ENCODE measurements around the gene NLRC5. TPM values are rescaled to one million over a fixed set of nuclear protein-coding genes. Genes with fewer than 3 reads are reported as not detected.

The NLRC5 gene
- total RNA-seq, 2 experiments from 2014 or later, result 199 to 305 TPM

DNA sequence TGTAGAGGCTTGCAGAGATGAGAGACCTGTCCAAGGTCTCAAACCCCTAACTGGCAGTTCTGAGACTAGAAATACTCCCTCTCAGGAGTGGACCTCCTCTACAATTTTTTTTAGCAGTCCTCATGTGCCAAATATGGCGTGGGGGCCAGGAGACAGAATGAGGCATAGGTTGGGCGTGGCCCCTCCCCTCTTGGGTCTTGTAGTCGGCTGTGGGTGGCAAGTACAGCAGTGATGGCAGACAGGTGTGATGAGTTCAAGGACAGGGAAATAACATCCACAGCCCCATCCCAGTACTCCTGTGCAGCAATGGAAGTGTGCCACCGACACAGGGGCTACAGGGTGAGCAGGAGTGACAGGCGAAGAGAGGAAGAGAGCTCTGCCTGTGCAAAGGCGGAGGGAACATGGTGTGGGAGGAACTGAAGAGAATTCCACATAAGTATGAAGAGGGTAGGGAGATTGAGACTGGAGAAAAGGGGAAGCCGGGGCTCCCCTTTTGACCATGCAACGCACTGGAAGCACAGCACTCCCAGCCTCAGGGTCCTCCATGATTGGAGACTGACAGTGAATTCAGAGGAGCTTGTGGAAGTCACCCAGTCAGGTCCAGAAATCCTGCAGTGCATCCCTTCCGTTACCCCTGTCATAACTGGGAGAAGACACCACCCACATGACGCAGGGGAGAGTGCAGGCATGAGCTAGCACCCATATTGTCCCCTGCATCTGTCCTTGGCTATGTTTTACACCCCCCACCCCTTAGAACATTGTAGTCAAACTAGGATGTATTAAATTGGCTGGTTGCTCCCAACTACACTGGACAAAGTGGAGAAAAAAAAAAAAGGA is 42.4 kb upstream of the NLRC5 start:
- Histone ChIP-seq H2AFZ (ENCODE audit: low read length) (no peak overlapping the region), H3K79me2 (ENCODE audit: insufficient read depth, low read depth, low read length) (no peaks in the 10 kb centered on the region; the same call in 1 of the 2 replicates), H4K20me1 (ENCODE audit: insufficient read depth, low read length) (no peaks in the 10 kb centered on the region), H3K4me3 (ENCODE audit: low read depth, low read length, poor library complexity, severe bottlenecking) (no peak overlapping the region), H3K27ac (ENCODE audit: low read depth, low read length, poor library complexity, severe bottlenecking) (peak overlapping the region; percentile 19), H3K36me3 (ENCODE audit: insufficient read depth, low read length) (peaks cover 64% of the 10 kb centered on the region), H3K9me2 (ENCODE audit: insufficient read depth, low read length) (no peaks in the 10 kb centered on the region), H3K4me2 (ENCODE audit: low read length) (no peak overlapping the region), H3K9me3 (ENCODE audit: low read length) (no peaks in the 10 kb centered on the region), H3K4me1 (ENCODE audit: insufficient read depth, low read length, poor library complexity, severe bottlenecking) (peaks cover 32% of the 10 kb centered on the region)
- intact Hi-C loops (cut with micrococcal nuclease; ENCODE audit: unreplicated experiment), result no loop called here
- POLR2A ChIA-PET, result interaction anchor here (0.6 to 1.8 kb wide), 10 partner anchors 8 to 91 kb away, joined by 3 to 9 read pairs (median 4); no protein-coding TSS in a partner anchor
- TF ChIP-seq EZH2phosphoT487 (IDR thresholded peaks at IDR 0.05; ENCODE audit: borderline replicate concordance, low read depth, low read length) (no peak), CTCF (conservative IDR thresholded peaks at IDR 0.05; ENCODE audit: low read length) (no peak)
- no TSS peak for BruUV-seq (replicated peaks)
- no peak for DNase-seq (ENCODE audit: low spot score)
- CTCF ChIA-PET (ENCODE audit: unreplicated experiment), result no interaction called here

DNA sequence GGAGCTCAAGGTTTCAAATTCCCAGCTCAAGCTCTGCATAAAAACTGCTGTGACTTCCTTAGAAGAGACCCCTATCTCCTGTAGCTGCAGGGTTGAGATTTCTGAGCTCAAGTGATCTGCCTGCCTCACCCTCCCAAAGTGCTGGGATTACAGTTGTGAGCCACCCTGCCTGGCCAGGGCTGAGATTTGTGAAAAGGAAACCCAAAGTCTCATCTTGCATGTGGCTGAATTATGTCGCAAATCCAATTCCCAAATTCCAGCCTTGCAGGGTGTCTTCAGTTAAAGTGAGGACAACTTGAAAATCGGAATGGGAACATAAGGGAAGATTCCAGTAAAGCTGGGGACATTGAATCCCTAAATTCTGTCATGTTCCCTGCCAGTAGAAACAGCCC is 41.8 kb upstream of the NLRC5 start:
- Histone ChIP-seq H3K4me3 (ENCODE audit: low read depth, low read length, poor library complexity, severe bottlenecking) (no peak overlapping the region), H3K9me2 (ENCODE audit: insufficient read depth, low read length) (no peaks in the 10 kb centered on the region), H3K9me3 (ENCODE audit: low read length) (no peaks in the 10 kb centered on the region), H3K4me1 (ENCODE audit: insufficient read depth, low read length, poor library complexity, severe bottlenecking) (peaks cover 33% of the 10 kb centered on the region), H3K79me2 (ENCODE audit: insufficient read depth, low read depth, low read length) (no peaks in the 10 kb centered on the region), H3K4me2 (ENCODE audit: low read length) (no peak overlapping the region), H2AFZ (ENCODE audit: low read length) (no peak overlapping the region), H3K27ac (ENCODE audit: low read depth, low read length, poor library complexity, severe bottlenecking) (peak overlapping the region; percentile 19), H3K36me3 (ENCODE audit: insufficient read depth, low read length) (peaks cover 58% of the 10 kb centered on the region), H4K20me1 (ENCODE audit: insufficient read depth, low read length) (no peaks in the 10 kb centered on the region)
- DNase-seq (ENCODE audit: low spot score), result no peak
- no peak for TF ChIP-seq EZH2phosphoT487 (IDR thresholded peaks at IDR 0.05; ENCODE audit: borderline replicate concordance, low read depth, low read length)
- no peak for TF ChIP-seq CTCF (conservative IDR thresholded peaks at IDR 0.05; ENCODE audit: low read length)
- intact Hi-C loops (cut with micrococcal nuclease; ENCODE audit: unreplicated experiment), result no loop called here
- POLR2A ChIA-PET, result interaction anchor here (0.6 to 1.4 kb wide), 8 partner anchors 9 to 91 kb away, joined by 3 to 9 read pairs (median 4); no protein-coding TSS in a partner anchor
- CTCF ChIA-PET (ENCODE audit: unreplicated experiment), result no interaction called here
- BruUV-seq (replicated peaks), result no TSS peak

DNA sequence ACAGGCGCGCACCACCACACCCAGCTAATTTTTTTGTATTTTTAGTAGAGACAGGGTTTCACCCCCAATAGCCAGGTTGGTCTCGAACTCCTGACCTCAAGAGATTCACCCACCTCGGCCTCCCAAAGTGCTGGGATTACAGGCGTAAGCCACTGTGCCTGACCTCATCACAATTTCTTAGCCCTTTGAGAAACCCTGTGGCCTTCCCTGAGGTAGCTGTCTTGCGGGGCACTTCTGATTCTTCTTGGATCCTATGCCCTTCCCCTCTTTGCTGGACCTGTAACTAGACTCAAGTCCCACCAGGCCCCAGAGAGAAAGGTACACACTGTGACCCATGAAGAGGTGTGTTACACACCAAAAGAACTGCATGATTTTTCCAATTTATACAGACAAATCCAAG is 41.1 kb upstream of the NLRC5 start:
- Histone ChIP-seq H2AFZ (ENCODE audit: low read length) (no peak overlapping the region), H3K36me3 (ENCODE audit: insufficient read depth, low read length) (peaks cover 52% of the 10 kb centered on the region), H3K4me2 (ENCODE audit: low read length) (no peak overlapping the region), H3K9me2 (ENCODE audit: insufficient read depth, low read length) (no peaks in the 10 kb centered on the region), H3K4me3 (ENCODE audit: low read depth, low read length, poor library complexity, severe bottlenecking) (no peak overlapping the region), H3K9me3 (ENCODE audit: low read length) (no peaks in the 10 kb centered on the region), H3K79me2 (ENCODE audit: insufficient read depth, low read depth, low read length) (no peaks in the 10 kb centered on the region), H4K20me1 (ENCODE audit: insufficient read depth, low read length) (no peaks in the 10 kb centered on the region), H3K4me1 (ENCODE audit: insufficient read depth, low read length, poor library complexity, severe bottlenecking) (peaks cover 36% of the 10 kb centered on the region), H3K27ac (ENCODE audit: low read depth, low read length, poor library complexity, severe bottlenecking) (no peak overlapping the region)
- TF ChIP-seq CTCF (conservative IDR thresholded peaks at IDR 0.05; ENCODE audit: low read length) (no peak), EZH2phosphoT487 (IDR thresholded peaks at IDR 0.05; ENCODE audit: borderline replicate concordance, low read depth, low read length) (no peak)
- BruUV-seq (replicated peaks), result no TSS peak
- CTCF ChIA-PET (ENCODE audit: unreplicated experiment), result no interaction called here
- POLR2A ChIA-PET, result interaction anchor here (1.1 to 1.4 kb wide), 3 partner anchors 11 to 81 kb away, joined by 3 to 6 read pairs (median 3); no protein-coding TSS in a partner anchor
- DNase-seq (ENCODE audit: low spot score), result no peak
- intact Hi-C loops (cut with micrococcal nuclease; ENCODE audit: unreplicated experiment), result no loop called here
